ENCODE data around the gene ZNF329. TPM values are rescaled to one million over a fixed set of nuclear protein-coding genes. Genes with fewer than 3 reads are reported as not detected.

Gene ZNF329
- total RNA-seq, 2 experiments from 2014 or later, result 5.6 to 5.7 TPM

GRCh38 chr19:58108546-58108817 is 42.1 kb downstream of the ZNF329 start:
- CTCF ChIA-PET, result no interaction called here
- Mint-ChIP-seq H3K4me1 (ENCODE audit: low read depth) (no peaks in the 10 kb centered on the region), H3K36me3 (ENCODE audit: low read depth) (peaks cover 11% of the 10 kb centered on the region), H3K9me3 (ENCODE audit: insufficient read depth) (peaks cover 59% of the 10 kb centered on the region), H3K27me3 (ENCODE audit: low read depth) (no peaks in the 10 kb centered on the region), H3K4me3 (no peak overlapping the region), H3K27ac (no peak overlapping the region)
- POLR2A ChIA-PET, result no interaction called here
- ATAC-seq, result no peak
- no peak for DNase-seq

GRCh38 chr19:58107778-58108545 is 42.6 kb downstream of the ZNF329 start:
- H3K27ac Mint-ChIP-seq, result no peak overlapping the region
- peaks cover 63% of the 10 kb centered on the region for H3K9me3 Mint-ChIP-seq (ENCODE audit: insufficient read depth)
- CTCF ChIA-PET, result no interaction called here

GRCh38 chr19:58098682-58098998 is 51.9 kb downstream of the ZNF329 start:
- Mint-ChIP-seq H3K27ac (peak overlapping the region; percentile 98), H3K27me3 (ENCODE audit: low read depth) (no peaks in the 10 kb centered on the region), H3K36me3 (ENCODE audit: low read depth) (peaks cover 22% of the 10 kb centered on the region), H3K4me1 (ENCODE audit: low read depth) (peaks cover 13% of the 10 kb centered on the region), H3K4me3 (peak overlapping the region; percentile 87), H3K9me3 (ENCODE audit: insufficient read depth) (peaks cover 19% of the 10 kb centered on the region)
- ChIA-PET POLR2A (interaction anchor here (1.8 kb wide), 1 partner anchor 95 kb away, joined by 5 read pairs; the partner anchor contains the start of gene ZNF606), CTCF (interaction anchor here (1.2 kb wide), 1 partner anchor 76 kb away, joined by 4 read pairs; no protein-coding TSS in a partner anchor)
- DNase-seq (no peak), ATAC-seq (no peak)

More at GRCh38 chr19:58107778-58108545, 42.6 kb downstream of the ZNF329 start:
- DNase-seq, result no peak
- ATAC-seq, result no peak
- POLR2A ChIA-PET, result no interaction called here
- H3K36me3 Mint-ChIP-seq (ENCODE audit: low read depth), result peaks cover 11% of the 10 kb centered on the region
- no peak overlapping the region for H3K4me3 Mint-ChIP-seq
- H3K4me1 Mint-ChIP-seq (ENCODE audit: low read depth), result no peaks in the 10 kb centered on the region
- H3K27me3 Mint-ChIP-seq (ENCODE audit: low read depth), result no peaks in the 10 kb centered on the region

GRCh38 chr19:58097781-58098681 is 52.6 kb downstream of the ZNF329 start, which contains the start of gene ZSCAN18:
Gene ZSCAN18, minus strand, starts transcription at chr19:58098231. Its CDS starts 7,964 bp downstream, at chr19:58090267.
- POLR2A ChIA-PET, result interaction anchor here (1.8 kb wide), 1 partner anchor 95 kb away, joined by 5 read pairs; the partner anchor contains the start of gene ZNF606
- Mint-ChIP-seq H3K4me1 (ENCODE audit: low read depth) (peaks cover 13% of the 10 kb centered on the region), H3K36me3 (ENCODE audit: low read depth) (peaks cover 24% of the 10 kb centered on the region), H3K9me3 (ENCODE audit: insufficient read depth) (peaks cover 17% of the 10 kb centered on the region), H3K27ac (peak within 1 kb of the TSS; percentile 98), H3K4me3 (peak within 1 kb of the TSS; percentile 87), H3K27me3 (ENCODE audit: low read depth) (no peaks in the 10 kb centered on the region)
- CTCF ChIA-PET, result interaction anchor here (1.2 kb wide), 1 partner anchor 76 kb away, joined by 4 read pairs; no protein-coding TSS in a partner anchor
- ATAC-seq (peak; percentile 96), DNase-seq (peak; percentile 96)

- ATAC-seq, result no peak
- POLR2A ChIA-PET, result no interaction called here
Measured at GRCh38 chr19:58097349-58097748, 53.2 kb downstream of the ZNF329 start.

GRCh38 chr19:58096884-58097283 is 53.7 kb downstream of the ZNF329 start:
- Mint-ChIP-seq H3K9me3 (ENCODE audit: insufficient read depth) (peaks cover 15% of the 10 kb centered on the region), H3K36me3 (ENCODE audit: low read depth) (peaks cover 23% of the 10 kb centered on the region), H3K4me1 (ENCODE audit: low read depth) (peaks cover 13% of the 10 kb centered on the region), H3K27me3 (ENCODE audit: low read depth) (no peaks in the 10 kb centered on the region), H3K4me3 (peak overlapping the region; percentile 61), H3K27ac (peak overlapping the region; percentile 80)
- ATAC-seq, result no peak
- ChIA-PET CTCF (no interaction called here), POLR2A (no interaction called here)
- no peak for DNase-seq

More at GRCh38 chr19:58097349-58097748, 53.2 kb downstream of the ZNF329 start:
- H3K9me3 Mint-ChIP-seq (ENCODE audit: insufficient read depth), result peaks cover 15% of the 10 kb centered on the region
- no peaks in the 10 kb centered on the region for H3K27me3 Mint-ChIP-seq (ENCODE audit: low read depth)
- peaks cover 22% of the 10 kb centered on the region for H3K36me3 Mint-ChIP-seq (ENCODE audit: low read depth)
- peak overlapping the region; percentile 80 for H3K27ac Mint-ChIP-seq
- CTCF ChIA-PET, result no interaction called here
- peaks cover 13% of the 10 kb centered on the region for H3K4me1 Mint-ChIP-seq (ENCODE audit: low read depth)
- H3K4me3 Mint-ChIP-seq, result peak overlapping the region; percentile 61
- no peak for DNase-seq

GRCh38 chr19:58095328-58095727 is 55.3 kb downstream of the ZNF329 start:
- Mint-ChIP-seq H3K4me1 (ENCODE audit: low read depth) (peaks cover 13% of the 10 kb centered on the region), H3K27ac (no peak overlapping the region), H3K36me3 (ENCODE audit: low read depth) (peaks cover 26% of the 10 kb centered on the region), H3K27me3 (ENCODE audit: low read depth) (no peaks in the 10 kb centered on the region), H3K9me3 (ENCODE audit: insufficient read depth) (peaks cover 18% of the 10 kb centered on the region), H3K4me3 (no peak overlapping the region)
- ATAC-seq (no peak), DNase-seq (no peak)
- CTCF ChIA-PET, result no interaction called here
- POLR2A ChIA-PET, result no interaction called here

- Mint-ChIP-seq H3K9me3 (ENCODE audit: insufficient read depth) (peaks cover 21% of the 10 kb centered on the region), H3K27me3 (ENCODE audit: low read depth) (no peaks in the 10 kb centered on the region), H3K4me3 (no peak overlapping the region), H3K27ac (no peak overlapping the region), H3K36me3 (ENCODE audit: low read depth) (peaks cover 27% of the 10 kb centered on the region), H3K4me1 (ENCODE audit: low read depth) (peaks cover 6% of the 10 kb centered on the region)
- POLR2A ChIA-PET, result interaction anchor here (0.6 to 1.1 kb wide), 2 partner anchors 57 to 658 kb away, joined by 3 to 4 read pairs; partner anchors contain the start of genes ZNF329 and ZNF749
- CTCF ChIA-PET, result no interaction called here
- ATAC-seq, result no peak
- no peak for DNase-seq
Measured at GRCh38 chr19:58093071-58093470, 57.5 kb downstream of the ZNF329 start.

GRCh38 chr19:58091251-58091995 is 59.2 kb downstream of the ZNF329 start:
- Mint-ChIP-seq H3K27me3 (ENCODE audit: low read depth) (no peaks in the 10 kb centered on the region), H3K4me3 (no peak overlapping the region), H3K9me3 (ENCODE audit: insufficient read depth) (peaks cover 24% of the 10 kb centered on the region), H3K4me1 (ENCODE audit: low read depth) (no peaks in the 10 kb centered on the region), H3K36me3 (ENCODE audit: low read depth) (peaks cover 28% of the 10 kb centered on the region), H3K27ac (no peak overlapping the region)
- no peak for DNase-seq
- CTCF ChIA-PET, result no interaction called here
- POLR2A ChIA-PET, result no interaction called here
- no peak for ATAC-seq

- Mint-ChIP-seq H3K27ac (no peak overlapping the region), H3K9me3 (ENCODE audit: insufficient read depth) (peaks cover 20% of the 10 kb centered on the region), H3K4me1 (ENCODE audit: low read depth) (no peaks in the 10 kb centered on the region), H3K36me3 (ENCODE audit: low read depth) (peaks cover 26% of the 10 kb centered on the region), H3K4me3 (no peak overlapping the region), H3K27me3 (ENCODE audit: low read depth) (no peaks in the 10 kb centered on the region)
- no peak for ATAC-seq
- DNase-seq, result no peak
- POLR2A ChIA-PET, result no interaction called here
- CTCF ChIA-PET, result no interaction called here
Measured at GRCh38 chr19:58089846-58090245, 60.7 kb downstream of the ZNF329 start.

- Mint-ChIP-seq H3K27ac (no peak overlapping the region), H3K9me3 (ENCODE audit: insufficient read depth) (peaks cover 23% of the 10 kb centered on the region), H3K4me1 (ENCODE audit: low read depth) (no peaks in the 10 kb centered on the region), H3K36me3 (ENCODE audit: low read depth) (peaks cover 28% of the 10 kb centered on the region), H3K27me3 (ENCODE audit: low read depth) (no peaks in the 10 kb centered on the region), H3K4me3 (no peak overlapping the region)
- ChIA-PET CTCF (no interaction called here), POLR2A (no interaction called here)
- DNase-seq (no peak), ATAC-seq (no peak)
Measured at GRCh38 chr19:58088521-58089052, 62.0 kb downstream of the ZNF329 start.

All from activated CD8-positive, alpha-beta T cell treated with anti-CD3 and anti-CD28 coated beads, Interleukin-2, amount 10 ng/mL, durations not matched to agents 7 days and 5 days (primary cell).